Measurements from ENCODE around the gene CEP112. TPM values are rescaled to one million over a fixed set of nuclear protein-coding genes. Genes with fewer than 3 reads are reported as not detected.

The CEP112 gene
- total RNA-seq, 1 donor from 2014 or later: 9.7 TPM

DNA sequence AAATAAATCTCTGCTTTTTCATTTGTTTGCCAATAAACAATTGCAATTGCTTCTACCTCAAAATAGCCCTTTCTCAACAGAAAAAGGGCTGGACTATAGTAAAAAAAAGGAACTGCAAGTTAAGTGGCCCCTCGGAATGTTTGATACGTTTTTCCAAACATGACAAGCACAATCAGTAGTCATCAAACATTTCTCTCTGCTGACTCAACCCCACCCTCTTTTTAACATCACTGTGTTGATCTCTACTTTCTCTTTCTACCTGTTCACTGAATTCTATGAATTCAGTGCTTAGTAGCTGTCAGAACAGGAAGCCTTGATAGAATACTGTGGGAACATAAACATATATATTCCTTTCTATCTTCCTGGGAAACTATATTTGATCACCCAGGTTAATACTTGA lies 514.0 kb downstream of the CEP112 start:
- Mint-ChIP-seq H3K36me3 (peaks cover 21% of the 10 kb centered on the region), H3K4me1 (peaks cover 17% of the 10 kb centered on the region), H3K9me3 (peaks cover 19% of the 10 kb centered on the region), H3K27me3 (ENCODE audit: insufficient read depth, low read depth) (peaks cover 2% of the 10 kb centered on the region), H3K4me3 (no peak overlapping the region), H3K27ac (no peak overlapping the region)
- no peak for DNase-seq (ENCODE audit: low spot score)
- Histone ChIP-seq H3K4me1 (no peaks in the 10 kb centered on the region), H3K79me2 (ENCODE audit: low read depth) (no peaks in the 10 kb centered on the region), H2AFZ (replicated peaks) (no peak overlapping the region), H3K4me3 (no peak overlapping the region), H3K4me2 (no peak overlapping the region), H3K9ac (no peak overlapping the region), H3K36me3 (no peaks in the 10 kb centered on the region), H3K27ac (no peak overlapping the region), H3K27me3 (no peaks in the 10 kb centered on the region), H3F3A (ENCODE audit: low read depth) (no peaks in the 10 kb centered on the region), H4K20me1 (ENCODE audit: low read depth) (no peaks in the 10 kb centered on the region), H3K9me3 (ENCODE audit: low read depth) (no peaks in the 10 kb centered on the region)
- TF ChIP-seq EZH2phosphoT487 (IDR thresholded peaks at IDR 0.05) (no peak), EZH2 (IDR thresholded peaks at IDR 0.05) (no peak)
- TF ChIP-seq, protein P1, sequence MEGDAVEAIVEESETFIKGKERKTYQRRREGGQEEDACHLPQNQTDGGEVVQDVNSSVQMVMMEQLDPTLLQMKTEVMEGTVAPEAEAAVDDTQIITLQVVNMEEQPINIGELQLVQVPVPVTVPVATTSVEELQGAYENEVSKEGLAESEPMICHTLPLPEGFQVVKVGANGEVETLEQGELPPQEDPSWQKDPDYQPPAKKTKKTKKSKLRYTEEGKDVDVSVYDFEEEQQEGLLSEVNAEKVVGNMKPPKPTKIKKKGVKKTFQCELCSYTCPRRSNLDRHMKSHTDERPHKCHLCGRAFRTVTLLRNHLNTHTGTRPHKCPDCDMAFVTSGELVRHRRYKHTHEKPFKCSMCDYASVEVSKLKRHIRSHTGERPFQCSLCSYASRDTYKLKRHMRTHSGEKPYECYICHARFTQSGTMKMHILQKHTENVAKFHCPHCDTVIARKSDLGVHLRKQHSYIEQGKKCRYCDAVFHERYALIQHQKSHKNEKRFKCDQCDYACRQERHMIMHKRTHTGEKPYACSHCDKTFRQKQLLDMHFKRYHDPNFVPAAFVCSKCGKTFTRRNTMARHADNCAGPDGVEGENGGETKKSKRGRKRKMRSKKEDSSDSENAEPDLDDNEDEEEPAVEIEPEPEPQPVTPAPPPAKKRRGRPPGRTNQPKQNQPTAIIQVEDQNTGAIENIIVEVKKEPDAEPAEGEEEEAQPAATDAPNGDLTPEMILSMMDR (IDR thresholded peaks at IDR 0.05): no peak

GRCh38 chr17:65674246-65675045 lies 517.5 kb downstream of the CEP112 start:
- Histone ChIP-seq H2AFZ (replicated peaks) (no peak overlapping the region), H3K4me1 (peaks cover 9% of the 10 kb centered on the region), H3F3A (ENCODE audit: low read depth) (no peaks in the 10 kb centered on the region), H4K20me1 (ENCODE audit: low read depth) (no peaks in the 10 kb centered on the region), H3K27me3 (no peaks in the 10 kb centered on the region), H3K36me3 (no peaks in the 10 kb centered on the region), H3K9ac (no peak overlapping the region), H3K9me3 (ENCODE audit: low read depth) (no peaks in the 10 kb centered on the region), H3K4me2 (no peak overlapping the region), H3K27ac (no peak overlapping the region), H3K79me2 (ENCODE audit: low read depth) (no peaks in the 10 kb centered on the region), H3K4me3 (no peak overlapping the region)
- no peak overlapping the region for H3K4me3 Mint-ChIP-seq
- H3K27ac Mint-ChIP-seq: no peak overlapping the region
- peaks cover 7% of the 10 kb centered on the region for H3K9me3 Mint-ChIP-seq
- TF ChIP-seq EZH2 (IDR thresholded peaks at IDR 0.05): no peak
- TF ChIP-seq, protein P1 (IDR thresholded peaks at IDR 0.05): no peak
- TF ChIP-seq EZH2phosphoT487 (IDR thresholded peaks at IDR 0.05): no peak
- DNase-seq (ENCODE audit: low spot score): no peak
- peaks cover 11% of the 10 kb centered on the region for H3K36me3 Mint-ChIP-seq
- H3K27me3 Mint-ChIP-seq (ENCODE audit: insufficient read depth, low read depth): peaks cover 5% of the 10 kb centered on the region
- H3K4me1 Mint-ChIP-seq: peaks cover 18% of the 10 kb centered on the region

GRCh38 chr17:65670667-65671371 lies 521.1 kb downstream of the CEP112 start:
- H3K27ac Mint-ChIP-seq: no peak overlapping the region

More at GRCh38 chr17:65670667-65671371, 521.1 kb downstream of the CEP112 start:
- H3K4me2 ChIP-seq: no peak overlapping the region
- H3F3A ChIP-seq (ENCODE audit: low read depth): peaks cover 15% of the 10 kb centered on the region
- H3K36me3 ChIP-seq: no peaks in the 10 kb centered on the region
- Mint-ChIP-seq H3K36me3 (peaks cover 19% of the 10 kb centered on the region), H3K9me3 (peaks cover 7% of the 10 kb centered on the region), H3K4me1 (peaks cover 40% of the 10 kb centered on the region), H3K27me3 (ENCODE audit: insufficient read depth, low read depth) (peaks cover 6% of the 10 kb centered on the region), H3K4me3 (no peak overlapping the region)
- H2AFZ ChIP-seq (replicated peaks): no peak overlapping the region
- no peaks in the 10 kb centered on the region for H3K79me2 ChIP-seq (ENCODE audit: low read depth)
- H4K20me1 ChIP-seq (ENCODE audit: low read depth): no peaks in the 10 kb centered on the region
- TF ChIP-seq EZH2 (IDR thresholded peaks at IDR 0.05): no peak
- no peak for TF ChIP-seq EZH2phosphoT487 (IDR thresholded peaks at IDR 0.05)
- TF ChIP-seq, protein P1 (IDR thresholded peaks at IDR 0.05): no peak
- no peak overlapping the region for H3K4me3 ChIP-seq
- H3K9ac ChIP-seq: no peak overlapping the region
- no peaks in the 10 kb centered on the region for H3K9me3 ChIP-seq (ENCODE audit: low read depth)
- DNase-seq (ENCODE audit: low spot score): no peak
- no peaks in the 10 kb centered on the region for H3K27me3 ChIP-seq
- H3K27ac ChIP-seq: no peak overlapping the region
- H3K4me1 ChIP-seq: peaks cover 34% of the 10 kb centered on the region

All from neural progenitor cell (in vitro differentiated cells).